GM19395 (cell line): ENCODE results near the gene HOOK2.

Source experiments
- ATAC-seq: cut with Tn5 transposase; IDR thresholded peaks from one replicate; pipeline ENCODE4 v1.9.1; 2021; ENCODE audit warnings: mild to moderate bottlenecking, moderate library complexity; ENCODE audit not compliant: unreplicated experiment

HOOK2 gene

DNA sequence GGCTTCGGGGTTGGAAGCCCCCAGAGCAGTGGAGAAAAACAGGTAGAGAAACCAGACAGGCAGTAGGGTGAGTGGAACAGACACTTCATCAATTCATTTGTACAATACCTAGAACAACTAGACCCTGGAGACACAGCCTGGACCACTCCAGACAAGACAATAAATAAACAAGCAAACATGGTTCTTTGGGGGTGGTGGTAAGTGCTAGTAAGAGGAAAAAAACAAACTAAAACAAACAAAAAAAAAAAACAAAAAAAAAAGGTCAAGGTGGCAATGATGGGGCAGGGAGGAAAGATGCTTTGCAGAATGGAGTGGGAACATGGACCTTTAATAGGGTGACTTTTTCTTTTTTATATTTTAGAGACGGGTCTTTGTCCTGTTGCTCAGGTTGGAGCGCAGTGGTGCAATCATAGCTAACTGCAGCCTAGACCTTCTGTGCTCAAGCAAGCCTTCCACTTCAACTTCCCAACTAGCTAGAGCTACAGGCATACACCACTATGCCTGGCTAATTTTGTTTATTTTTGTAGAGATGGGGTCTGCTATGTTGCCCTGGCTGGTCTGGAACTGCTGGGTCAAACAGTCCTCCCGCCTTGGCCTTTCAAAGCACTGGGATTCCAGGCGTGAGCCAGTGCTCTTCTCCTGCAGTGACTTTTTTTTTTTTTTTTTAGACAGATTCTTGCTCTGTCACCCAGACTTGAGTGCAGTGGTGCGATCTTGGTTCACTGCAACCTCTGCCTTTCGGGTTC is 19.0 kb upstream of the HOOK2 start:
- ATAC-seq = no peak

GRCh38 chr19:12793290-12794195 is 18.2 kb upstream of the HOOK2 start:
- no peak for ATAC-seq

GRCh38 chr19:12792853-12793289 is 17.5 kb upstream of the HOOK2 start:
- ATAC-seq = no peak

DNA sequence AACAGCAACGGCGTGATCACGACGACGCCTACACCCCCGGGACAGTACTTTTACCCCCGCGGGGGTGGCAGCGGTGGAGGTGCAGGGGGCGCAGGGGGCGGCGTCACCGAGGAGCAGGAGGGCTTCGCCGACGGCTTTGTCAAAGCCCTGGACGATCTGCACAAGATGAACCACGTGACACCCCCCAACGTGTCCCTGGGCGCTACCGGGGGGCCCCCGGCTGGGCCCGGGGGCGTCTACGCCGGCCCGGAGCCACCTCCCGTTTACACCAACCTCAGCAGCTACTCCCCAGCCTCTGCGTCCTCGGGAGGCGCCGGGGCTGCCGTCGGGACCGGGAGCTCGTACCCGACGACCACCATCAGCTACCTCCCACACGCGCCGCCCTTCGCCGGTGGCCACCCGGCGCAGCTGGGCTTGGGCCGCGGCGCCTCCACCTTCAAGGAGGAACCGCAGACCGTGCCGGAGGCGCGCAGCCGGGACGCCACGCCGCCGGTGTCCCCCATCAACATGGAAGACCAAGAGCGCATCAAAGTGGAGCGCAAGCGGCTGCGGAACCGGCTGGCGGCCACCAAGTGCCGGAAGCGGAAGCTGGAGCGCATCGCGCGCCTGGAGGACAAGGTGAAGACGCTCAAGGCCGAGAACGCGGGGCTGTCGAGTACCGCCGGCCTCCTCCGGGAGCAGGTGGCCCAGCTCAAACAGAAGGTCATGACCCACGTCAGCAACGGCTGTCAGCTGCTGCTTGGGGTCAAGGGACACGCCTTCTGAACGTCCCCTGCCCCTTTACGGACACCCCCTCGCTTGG is 16.9 kb upstream of the HOOK2 start:
- no peak for ATAC-seq

DNA sequence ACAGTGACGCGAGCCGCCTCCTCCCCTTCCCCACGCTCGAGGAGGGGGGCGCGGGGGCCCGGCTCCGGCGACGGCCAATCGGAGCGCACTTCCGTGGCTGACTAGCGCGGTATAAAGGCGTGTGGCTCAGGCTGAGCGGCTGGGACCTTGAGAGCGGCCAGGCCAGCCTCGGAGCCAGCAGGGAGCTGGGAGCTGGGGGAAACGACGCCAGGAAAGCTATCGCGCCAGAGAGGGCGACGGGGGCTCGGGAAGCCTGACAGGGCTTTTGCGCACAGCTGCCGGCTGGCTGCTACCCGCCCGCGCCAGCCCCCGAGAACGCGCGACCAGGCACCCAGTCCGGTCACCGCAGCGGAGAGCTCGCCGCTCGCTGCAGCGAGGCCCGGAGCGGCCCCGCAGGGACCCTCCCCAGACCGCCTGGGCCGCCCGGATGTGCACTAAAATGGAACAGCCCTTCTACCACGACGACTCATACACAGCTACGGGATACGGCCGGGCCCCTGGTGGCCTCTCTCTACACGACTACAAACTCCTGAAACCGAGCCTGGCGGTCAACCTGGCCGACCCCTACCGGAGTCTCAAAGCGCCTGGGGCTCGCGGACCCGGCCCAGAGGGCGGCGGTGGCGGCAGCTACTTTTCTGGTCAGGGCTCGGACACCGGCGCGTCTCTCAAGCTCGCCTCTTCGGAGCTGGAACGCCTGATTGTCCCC is 16.1 kb upstream of the HOOK2 start, which contains the start of gene JUNB:
Gene JUNB, plus strand, starts transcription at position 142 of the 706 bp plus-strand sequence. Its CDS starts 286 bp downstream, at position 428.
- ATAC-seq = peak; percentile 32

DNA sequence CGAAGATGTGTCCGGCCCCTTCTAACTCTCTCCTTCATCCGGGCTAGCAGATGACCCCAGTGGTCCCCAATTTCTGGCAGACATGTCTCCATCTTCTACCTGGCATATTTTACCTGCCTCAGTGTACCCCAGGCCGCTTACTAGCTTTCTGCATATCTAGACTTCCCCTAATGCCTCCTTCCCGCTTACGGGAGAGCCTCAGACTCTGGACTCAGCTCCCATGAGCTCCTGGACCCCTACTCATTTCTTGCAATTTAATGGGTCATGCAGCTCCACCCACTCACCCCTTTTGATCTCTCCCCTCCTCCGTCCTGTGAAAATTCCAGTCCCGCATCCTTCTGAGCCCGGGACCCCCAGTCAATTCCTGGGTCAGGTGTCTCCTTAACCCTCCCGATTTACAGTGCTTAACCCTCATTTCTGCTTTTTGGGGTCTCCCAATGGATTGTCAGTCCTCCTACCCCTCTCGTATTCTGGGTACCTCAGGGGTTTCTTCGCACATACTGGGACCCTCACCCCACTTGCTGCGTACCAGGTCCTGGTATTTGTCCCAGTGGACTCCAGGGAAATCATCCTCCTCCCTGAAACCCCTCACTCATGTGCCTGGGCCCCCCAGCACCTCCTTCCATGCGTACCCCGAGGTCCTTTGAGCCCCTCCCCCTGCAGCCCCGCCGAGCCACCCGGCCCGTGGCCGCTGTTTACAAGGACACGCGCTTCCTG is 15.4 kb upstream of the HOOK2 start:
- ATAC-seq = no peak

GRCh38 chr19:12789904-12790619 is 14.7 kb upstream of the HOOK2 start:
- ATAC-seq = peak; percentile 33

GRCh38 chr19:12789098-12789903 is 13.9 kb upstream of the HOOK2 start:
- no peak for ATAC-seq

DNA sequence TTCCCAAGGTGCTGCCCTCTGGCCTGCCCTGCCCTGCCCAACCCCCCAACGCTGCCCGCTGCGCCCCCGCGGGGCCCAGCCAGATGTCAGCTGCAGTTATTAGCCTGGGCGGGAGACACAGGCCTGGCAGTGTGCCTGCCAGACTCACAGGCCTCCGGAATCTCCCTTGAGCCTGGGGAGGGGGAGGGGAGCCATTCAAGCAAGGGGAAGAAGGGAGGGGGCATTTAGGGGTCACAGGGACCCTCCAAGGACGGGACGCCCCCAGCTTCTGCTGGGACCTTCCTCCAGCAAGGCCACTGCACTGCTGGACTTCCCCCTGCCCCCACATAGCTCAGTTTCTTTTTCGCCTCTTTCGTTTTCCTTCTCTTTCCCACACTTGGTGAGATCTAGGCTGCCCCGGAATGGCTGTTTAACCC is 13.3 kb upstream of the HOOK2 start:
- no peak for ATAC-seq

- no peak for ATAC-seq
Observed at GRCh38 chr19:12788042-12788681, 12.8 kb upstream of the HOOK2 start.

DNA sequence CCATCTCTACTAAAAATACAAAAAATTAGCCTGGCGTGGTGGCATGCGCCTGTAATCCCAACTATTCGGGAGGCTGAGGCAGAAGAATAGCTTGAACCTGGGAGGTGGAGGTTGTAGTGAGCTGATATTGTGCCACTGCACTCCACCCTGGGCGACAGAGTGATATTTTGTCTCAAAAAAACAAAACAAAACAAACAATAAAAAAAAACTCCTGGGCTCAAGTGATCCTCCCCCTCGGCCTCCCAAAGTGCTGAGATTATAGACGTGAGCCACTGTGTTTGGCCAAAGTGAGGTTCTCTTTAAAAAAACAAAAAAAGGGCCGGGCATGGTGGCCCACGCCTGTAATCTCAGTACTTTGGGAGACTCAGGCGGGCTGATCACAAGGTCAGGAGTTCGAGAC is 12.1 kb upstream of the HOOK2 start:
- ATAC-seq = no peak

- no peak for ATAC-seq
Observed at GRCh38 chr19:12786952-12787351, 11.6 kb upstream of the HOOK2 start.

- ATAC-seq = no peak
Observed at GRCh38 chr19:12786141-12786870, 11.0 kb upstream of the HOOK2 start.

GRCh38 chr19:12785431-12786031 is 10.2 kb upstream of the HOOK2 start:
- no peak for ATAC-seq

GRCh38 chr19:12784871-12785430 is 9.6 kb upstream of the HOOK2 start:
- ATAC-seq = no peak

- no peak for ATAC-seq
Observed at GRCh38 chr19:12784394-12784870, 9.1 kb upstream of the HOOK2 start.
